ENCODE measurements around the gene KRTAP10-9.

DNA sequence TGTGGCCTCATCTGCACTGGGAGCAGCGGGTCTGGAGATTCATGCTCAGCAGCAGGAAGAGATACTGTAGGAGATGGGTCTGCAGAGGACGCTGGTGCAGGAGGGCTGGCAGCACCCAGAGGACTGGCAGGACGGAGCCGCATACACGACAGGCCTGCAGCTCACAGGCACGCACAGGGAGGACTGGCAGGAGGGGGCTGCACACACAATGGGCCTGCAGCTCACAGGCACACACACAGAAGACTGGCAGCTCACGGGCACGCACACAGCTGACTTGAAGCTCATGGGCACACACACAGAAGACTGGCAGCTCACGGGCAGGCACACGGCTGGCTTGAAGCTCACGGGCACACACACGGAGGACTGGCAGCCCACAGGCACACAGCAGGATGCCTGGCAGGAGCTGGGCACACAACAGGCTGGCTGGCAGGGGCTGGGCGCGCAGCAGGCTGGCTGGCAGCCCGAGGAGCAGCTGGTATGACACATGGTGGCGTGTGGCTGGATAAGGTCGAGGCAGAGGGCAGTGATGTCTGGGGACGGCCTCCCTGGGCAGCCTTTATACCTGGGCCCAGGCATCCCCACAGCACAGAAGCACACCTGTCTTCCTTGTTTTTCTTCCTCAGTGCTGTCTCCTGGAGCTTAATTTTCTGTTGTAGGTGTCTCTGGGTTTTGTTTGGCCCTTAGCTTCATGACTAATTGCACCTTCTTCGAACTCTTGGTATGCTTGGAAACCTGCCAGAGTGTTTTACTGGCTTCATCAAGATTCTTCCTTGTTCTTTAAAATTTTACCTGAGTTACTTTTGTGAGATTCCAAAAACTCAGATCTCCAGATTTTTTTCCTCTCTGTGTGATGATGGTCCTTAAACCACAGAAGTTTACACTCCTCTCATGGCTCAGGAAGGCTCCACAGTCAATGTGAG, 39.8 kb downstream of the KRTAP10-9 start, which contains the start of gene KRTAP12-2:
- TF ChIP-seq, protein P1, sequence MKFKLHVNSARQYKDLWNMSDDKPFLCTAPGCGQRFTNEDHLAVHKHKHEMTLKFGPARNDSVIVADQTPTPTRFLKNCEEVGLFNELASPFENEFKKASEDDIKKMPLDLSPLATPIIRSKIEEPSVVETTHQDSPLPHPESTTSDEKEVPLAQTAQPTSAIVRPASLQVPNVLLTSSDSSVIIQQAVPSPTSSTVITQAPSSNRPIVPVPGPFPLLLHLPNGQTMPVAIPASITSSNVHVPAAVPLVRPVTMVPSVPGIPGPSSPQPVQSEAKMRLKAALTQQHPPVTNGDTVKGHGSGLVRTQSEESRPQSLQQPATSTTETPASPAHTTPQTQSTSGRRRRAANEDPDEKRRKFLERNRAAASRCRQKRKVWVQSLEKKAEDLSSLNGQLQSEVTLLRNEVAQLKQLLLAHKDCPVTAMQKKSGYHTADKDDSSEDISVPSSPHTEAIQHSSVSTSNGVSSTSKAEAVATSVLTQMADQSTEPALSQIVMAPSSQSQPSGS (IDR thresholded peaks at IDR 0.05; ENCODE audit: low read length), result no peak
- TF ChIP-seq SP1 (IDR thresholded peaks at IDR 0.05; ENCODE audit: low read depth, low read length) (no peak), POLR2AphosphoS5 (IDR thresholded peaks at IDR 0.05; ENCODE audit: low read depth, low read length) (no peak), RAD21 (IDR thresholded peaks at IDR 0.05 in 1 of 2, conservative IDR thresholded peaks at IDR 0.05 in 1 of 2; ENCODE audit: low read depth in 2 of 2, low read length in 2 of 2) (no peak), RFX5 (IDR thresholded peaks at IDR 0.05; ENCODE audit: borderline replicate concordance, low read depth, low read length) (no peak), ASH2L (IDR thresholded peaks at IDR 0.05; ENCODE audit: low read length) (no peak), SAP30 (IDR thresholded peaks at IDR 0.05; ENCODE audit: insufficient read depth, insufficient replicate concordance, low read length) (no peak)
- TF ChIP-seq, protein P2, sequence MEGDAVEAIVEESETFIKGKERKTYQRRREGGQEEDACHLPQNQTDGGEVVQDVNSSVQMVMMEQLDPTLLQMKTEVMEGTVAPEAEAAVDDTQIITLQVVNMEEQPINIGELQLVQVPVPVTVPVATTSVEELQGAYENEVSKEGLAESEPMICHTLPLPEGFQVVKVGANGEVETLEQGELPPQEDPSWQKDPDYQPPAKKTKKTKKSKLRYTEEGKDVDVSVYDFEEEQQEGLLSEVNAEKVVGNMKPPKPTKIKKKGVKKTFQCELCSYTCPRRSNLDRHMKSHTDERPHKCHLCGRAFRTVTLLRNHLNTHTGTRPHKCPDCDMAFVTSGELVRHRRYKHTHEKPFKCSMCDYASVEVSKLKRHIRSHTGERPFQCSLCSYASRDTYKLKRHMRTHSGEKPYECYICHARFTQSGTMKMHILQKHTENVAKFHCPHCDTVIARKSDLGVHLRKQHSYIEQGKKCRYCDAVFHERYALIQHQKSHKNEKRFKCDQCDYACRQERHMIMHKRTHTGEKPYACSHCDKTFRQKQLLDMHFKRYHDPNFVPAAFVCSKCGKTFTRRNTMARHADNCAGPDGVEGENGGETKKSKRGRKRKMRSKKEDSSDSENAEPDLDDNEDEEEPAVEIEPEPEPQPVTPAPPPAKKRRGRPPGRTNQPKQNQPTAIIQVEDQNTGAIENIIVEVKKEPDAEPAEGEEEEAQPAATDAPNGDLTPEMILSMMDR (IDR thresholded peaks at IDR 0.05; ENCODE audit: control extremely low read depth in 1 of 3, insufficient read depth in 1 of 3, low read depth in 1 of 3, low read length in 3 of 3), result no peak
- TF ChIP-seq, protein P3, sequence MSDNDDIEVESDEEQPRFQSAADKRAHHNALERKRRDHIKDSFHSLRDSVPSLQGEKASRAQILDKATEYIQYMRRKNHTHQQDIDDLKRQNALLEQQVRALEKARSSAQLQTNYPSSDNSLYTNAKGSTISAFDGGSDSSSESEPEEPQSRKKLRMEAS (IDR thresholded peaks at IDR 0.05), result no peak

Data from H1 (cell line).